GM21529 (cell line): Measurements from ENCODE around the gene DNALI1.
"Not testable (repeated sequence)": the region's sequence is repeated elsewhere in the genome, so short reads cannot be mapped to it uniquely, and the experiment has no call there.

Source experiments
- ATAC-seq: cut with Tn5 transposase; IDR thresholded peaks from one replicate; pipeline ENCODE4 v1.9.1; 2021; ENCODE audit not compliant: unreplicated experiment

The DNALI1 gene

GRCh38 chr1:37556712-37557196 lies at the start of gene DNALI1:
DNALI1 (plus strand) TSS chr1:37556940; CDS start chr1:37556995, 55 bp downstream.
- no peak for ATAC-seq

GRCh38 chr1:37509181-37509580 lies 47.6 kb upstream of the DNALI1 start:
- no peak for ATAC-seq

GRCh38 chr1:37513795-37514349 lies 42.9 kb upstream of the DNALI1 start:
- peak; percentile 30 for ATAC-seq

GRCh38 chr1:37514350-37515184 lies 42.2 kb upstream of the DNALI1 start, which contains the start of gene MEAF6:
MEAF6 (minus strand) TSS chr1:37514766; CDS start chr1:37514746, 20 bp downstream.
- ATAC-seq = peak; percentile 88

DNA sequence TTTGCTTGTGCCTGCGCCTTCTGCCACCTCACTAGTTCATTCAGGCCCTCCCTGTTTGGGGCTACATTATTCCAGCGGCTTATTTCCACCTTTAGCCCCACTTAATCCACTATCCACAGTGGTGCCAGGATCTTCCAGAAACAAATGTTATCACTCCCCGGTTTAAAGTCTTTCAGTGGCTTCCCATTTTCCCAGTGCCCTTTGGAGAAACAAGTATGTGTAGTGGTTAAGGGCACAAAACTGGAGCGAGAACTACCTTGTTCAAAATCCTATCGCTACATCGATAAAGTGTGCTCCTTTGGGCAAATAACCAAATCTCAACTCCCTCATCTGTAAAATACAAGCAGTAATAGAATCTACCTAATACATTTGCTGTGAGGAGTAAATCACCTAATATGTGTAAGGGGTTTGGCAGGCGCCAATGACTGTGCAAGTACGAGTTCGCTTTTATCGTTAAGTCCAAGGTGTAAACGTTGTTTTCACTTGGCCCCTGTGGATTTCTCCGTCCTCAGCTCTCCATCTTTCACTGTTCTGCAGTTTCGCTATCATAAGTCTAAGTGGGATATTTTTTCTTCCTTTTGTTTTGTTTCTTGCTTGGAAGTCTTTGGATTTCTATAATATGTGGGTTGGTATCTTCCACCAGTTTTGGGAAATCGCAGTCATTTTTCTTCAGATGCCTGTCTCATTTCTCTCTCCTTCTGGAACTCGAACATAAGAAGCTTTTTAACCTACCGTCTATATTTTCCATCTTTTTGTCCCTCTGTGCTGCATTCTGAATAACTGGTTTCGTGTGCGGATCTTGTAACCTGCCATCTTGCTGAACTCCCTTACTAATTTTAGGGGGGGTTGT lies 41.3 kb upstream of the DNALI1 start:
- no peak for ATAC-seq

- ATAC-seq = no peak
Measured at GRCh38 chr1:37517569-37517968, 39.2 kb upstream of the DNALI1 start.

- ATAC-seq = not testable (repeated sequence)
Measured at GRCh38 chr1:37518241-37518640, 38.5 kb upstream of the DNALI1 start.

- not testable (repeated sequence) for ATAC-seq
Measured at GRCh38 chr1:37518929-37519328, 37.8 kb upstream of the DNALI1 start.

GRCh38 chr1:37519613-37520012 lies 37.1 kb upstream of the DNALI1 start:
- ATAC-seq = no peak

- not testable (repeated sequence) for ATAC-seq
Measured at GRCh38 chr1:37529888-37530287, 26.9 kb upstream of the DNALI1 start.

DNA sequence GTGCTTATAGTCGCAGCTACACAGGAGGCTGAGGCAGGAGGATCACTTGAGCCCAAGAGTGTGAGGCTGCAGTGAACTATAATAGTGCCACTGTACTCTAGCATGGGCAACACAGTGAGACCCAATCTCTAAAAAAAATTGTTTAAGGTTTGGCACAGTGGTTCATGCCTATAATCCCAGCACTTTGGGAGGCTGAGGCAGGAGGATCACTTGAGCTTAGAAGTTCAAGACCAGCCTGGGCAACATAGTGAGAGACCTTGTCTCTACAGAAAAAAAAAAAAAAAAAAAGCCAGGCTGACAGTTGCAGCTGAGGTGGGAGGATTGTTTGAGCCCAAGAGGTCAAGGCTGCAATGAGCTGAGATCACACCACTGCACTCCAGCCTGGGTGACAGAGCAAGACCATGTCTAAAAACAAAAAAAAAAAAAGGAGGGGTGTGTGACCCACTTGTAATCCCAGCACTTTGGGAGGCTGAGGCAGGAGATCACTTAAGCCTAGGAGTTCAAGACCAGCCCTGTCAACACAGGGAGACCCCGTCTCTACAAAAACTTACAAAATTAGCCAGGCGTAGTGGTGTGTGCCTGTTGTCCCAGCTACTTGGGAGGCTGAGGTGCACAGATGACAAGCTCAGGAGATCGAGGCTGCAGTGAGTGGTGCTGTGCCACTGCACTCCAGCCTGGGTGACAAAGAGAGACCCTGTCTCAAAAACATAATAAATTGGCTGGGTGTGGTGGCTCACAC lies 24.2 kb upstream of the DNALI1 start:
- not testable (repeated sequence) for ATAC-seq

- ATAC-seq = no peak
Measured at GRCh38 chr1:37533317-37534093, 23.2 kb upstream of the DNALI1 start.

GRCh38 chr1:37537378-37537777 lies 19.4 kb upstream of the DNALI1 start:
- no peak for ATAC-seq

DNA sequence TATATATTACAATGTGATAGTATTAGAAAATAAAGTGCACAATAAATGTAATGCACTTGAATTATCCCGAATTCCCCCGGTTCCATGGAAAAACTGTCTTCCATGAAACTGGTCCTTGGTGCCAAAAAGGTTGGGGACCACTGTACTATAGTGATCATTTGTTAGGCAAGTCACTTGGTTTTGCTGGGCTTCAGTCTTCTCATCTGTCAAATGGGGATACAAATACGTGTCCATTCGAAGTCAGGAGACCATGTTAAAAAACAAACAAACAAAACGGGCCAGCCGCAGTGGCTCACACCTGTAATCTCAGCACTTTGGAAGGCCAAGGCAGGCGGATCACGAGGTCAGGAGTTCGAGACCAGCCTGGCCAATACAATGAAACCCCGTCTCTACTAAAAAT lies 17.6 kb upstream of the DNALI1 start:
- ATAC-seq = not testable (repeated sequence)

- ATAC-seq = no peak
Measured at GRCh38 chr1:37540036-37540785, 16.5 kb upstream of the DNALI1 start.

DNA sequence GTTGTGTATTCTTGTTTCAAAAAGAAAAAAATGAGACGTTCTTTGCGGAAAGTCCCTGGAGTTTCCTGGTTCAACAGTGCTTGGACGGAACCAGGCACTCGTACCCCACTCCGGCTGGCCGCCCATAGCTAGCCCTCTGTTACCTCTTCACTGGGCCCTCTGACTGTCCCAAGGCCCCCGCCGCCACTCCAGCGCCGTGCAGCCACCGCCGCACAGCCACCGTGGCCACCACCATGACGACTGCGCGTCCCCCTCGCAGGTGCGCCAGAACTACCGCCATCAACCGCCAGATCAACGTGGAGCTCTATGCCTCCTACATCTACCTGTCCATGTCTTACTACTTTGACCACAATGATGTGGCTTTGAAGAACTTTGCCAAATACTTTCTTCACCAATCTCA lies 12.2 kb upstream of the DNALI1 start:
- ATAC-seq = no peak

DNA sequence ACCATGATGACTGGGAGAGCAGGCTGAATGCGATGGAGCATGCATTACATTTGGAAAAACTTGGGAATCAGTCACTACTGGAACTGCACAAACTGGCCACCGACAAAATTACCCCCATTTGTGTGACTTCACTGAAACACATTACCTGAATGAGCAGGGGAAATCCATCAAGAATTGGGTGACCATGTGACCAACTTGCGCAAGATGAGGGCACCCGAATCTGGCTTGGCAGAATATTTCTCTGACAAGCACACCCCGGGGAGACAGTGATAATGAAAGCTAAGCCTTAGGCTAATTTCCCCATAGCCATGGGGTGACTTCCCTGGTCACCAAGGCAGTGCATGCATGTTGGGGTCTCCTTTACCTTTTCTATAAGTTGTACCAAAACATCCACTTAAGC lies 11.7 kb upstream of the DNALI1 start:
- ATAC-seq = no peak

DNA sequence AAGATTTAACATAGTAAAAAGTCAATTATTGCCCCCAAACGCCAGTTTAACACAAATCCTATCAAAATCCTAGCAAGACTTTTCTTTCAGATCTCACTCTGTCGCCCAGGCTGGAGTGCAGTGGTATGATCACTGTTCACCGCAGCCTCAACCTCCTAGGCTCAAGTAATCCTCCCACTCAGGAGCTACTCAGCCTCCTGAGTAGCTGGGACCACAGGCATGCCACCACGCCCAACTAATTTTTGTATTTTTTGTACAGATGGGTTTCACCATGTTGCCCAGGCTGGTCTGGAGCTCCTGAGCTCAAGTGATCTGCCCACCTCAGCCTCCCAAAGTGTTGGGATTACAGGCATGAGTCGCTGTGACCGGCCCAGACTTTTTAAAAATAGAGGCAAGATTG lies 7.4 kb upstream of the DNALI1 start:
- ATAC-seq = no peak

DNA sequence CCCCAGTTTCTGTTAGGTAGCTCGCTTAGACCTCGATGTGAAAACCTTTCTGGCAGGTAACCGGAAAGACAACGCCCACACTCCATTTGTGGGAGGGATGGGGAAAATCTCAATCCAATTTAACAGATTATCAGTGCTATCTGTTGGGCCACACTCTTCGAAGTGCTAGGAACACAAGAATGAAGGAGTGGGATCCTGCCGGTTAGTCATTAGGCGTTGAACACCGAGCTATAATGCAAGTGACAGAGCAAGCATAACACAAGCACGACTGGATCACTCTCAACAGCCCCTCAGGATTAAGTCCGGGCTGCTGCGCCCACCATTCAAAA lies 3.2 kb upstream of the DNALI1 start:
- ATAC-seq = no peak
